Activated T-cell treated with anti-CD3 and anti-CD28 coated beads, Interleukin-2, amount 50 U/mL, for 4 hours (primary cell): ENCODE measurements around the gene CELF4. TPM values are rescaled to one million over a fixed set of nuclear protein-coding genes. Genes with fewer than 3 reads are reported as not detected.

Experiments used
- ATAC-seq, 2 donors: fragments of 200-7000 bp; cut with Tn5 transposase; one replicate each; pipeline ENCODE4 v1.10.0; 2021
- DNase-seq: peaks from one replicate; pipeline ENCODE4 v3.0.0-alpha.2; 2020
- H3K27me3 Mint-ChIP-seq: one replicate; pipeline ENCODE4 v1.8.0; 2021; ENCODE audit warnings: low read depth, mixed read lengths
- H3K36me3 Mint-ChIP-seq: one replicate; pipeline ENCODE4 v1.8.0; 2022; ENCODE audit warnings: mixed read lengths; ENCODE audit not compliant: insufficient read depth
- H3K4me1 Mint-ChIP-seq: one replicate; pipeline ENCODE4 v1.8.0; 2021; ENCODE audit warnings: low read depth, mixed read lengths
- H3K4me3 Mint-ChIP-seq: one replicate; pipeline ENCODE4 v1.8.0; 2021; ENCODE audit warnings: mild to moderate bottlenecking, moderate library complexity, mixed read lengths
- H3K9me3 Mint-ChIP-seq: one replicate; pipeline ENCODE4 v1.8.0; 2021; ENCODE audit warnings: mixed read lengths
- total RNA-seq, 3 donors: library from RNA; stranded (reverse); gene quantifications; one replicate each; pipeline ENCODE4 v1.2.1, GENCODE V29; 2021

Gene CELF4
- total RNA-seq, 3 donors from 2014 or later = not detected

- no peak for ATAC-seq
- H3K4me3 Mint-ChIP-seq = no peak overlapping the region
- no peak for DNase-seq
- H3K27me3 Mint-ChIP-seq = peaks cover 27% of the 10 kb centered on the region
- H3K36me3 Mint-ChIP-seq = no peaks in the 10 kb centered on the region
- H3K9me3 Mint-ChIP-seq = no peaks in the 10 kb centered on the region
- no peaks in the 10 kb centered on the region for H3K4me1 Mint-ChIP-seq
Measured at GRCh38 chr18:37493352-37493935, 72.2 kb downstream of the CELF4 start.

- DNase-seq (no peak), ATAC-seq (no peak)
- Mint-ChIP-seq H3K36me3 (no peaks in the 10 kb centered on the region), H3K9me3 (no peaks in the 10 kb centered on the region), H3K4me3 (no peak overlapping the region), H3K27me3 (peaks cover 32% of the 10 kb centered on the region), H3K4me1 (no peaks in the 10 kb centered on the region)
Measured at GRCh38 chr18:37492952-37493351, 72.6 kb downstream of the CELF4 start.

- H3K36me3 Mint-ChIP-seq = no peaks in the 10 kb centered on the region
- H3K27me3 Mint-ChIP-seq = peaks cover 46% of the 10 kb centered on the region
- H3K4me1 Mint-ChIP-seq = no peaks in the 10 kb centered on the region
- no peaks in the 10 kb centered on the region for H3K9me3 Mint-ChIP-seq
- ATAC-seq = no peak
- DNase-seq = no peak
- H3K4me3 Mint-ChIP-seq = no peak overlapping the region
Measured at GRCh38 chr18:37491526-37491925, 74.1 kb downstream of the CELF4 start.

- Mint-ChIP-seq H3K4me1 (peaks cover 5% of the 10 kb centered on the region), H3K9me3 (no peaks in the 10 kb centered on the region), H3K4me3 (no peak overlapping the region), H3K27me3 (peaks cover 57% of the 10 kb centered on the region), H3K36me3 (no peaks in the 10 kb centered on the region)
- DNase-seq (no peak), ATAC-seq (no peak)
Measured at GRCh38 chr18:37489998-37490397, 75.6 kb downstream of the CELF4 start.

GRCh38 chr18:37489011-37489410, 76.6 kb downstream of the CELF4 start:
- DNase-seq (no peak), ATAC-seq (no peak)
- Mint-ChIP-seq H3K27me3 (peaks cover 66% of the 10 kb centered on the region), H3K4me1 (peaks cover 5% of the 10 kb centered on the region), H3K9me3 (no peaks in the 10 kb centered on the region), H3K4me3 (no peak overlapping the region), H3K36me3 (no peaks in the 10 kb centered on the region)

GRCh38 chr18:37487400-37487867, 78.2 kb downstream of the CELF4 start:
- Mint-ChIP-seq H3K4me3 (no peak overlapping the region), H3K9me3 (no peaks in the 10 kb centered on the region), H3K27me3 (peaks cover 66% of the 10 kb centered on the region), H3K4me1 (peaks cover 5% of the 10 kb centered on the region), H3K36me3 (no peaks in the 10 kb centered on the region)
- ATAC-seq (no peak), DNase-seq (no peak)

- peaks cover 66% of the 10 kb centered on the region for H3K27me3 Mint-ChIP-seq
- no peak overlapping the region for H3K4me3 Mint-ChIP-seq
- no peaks in the 10 kb centered on the region for H3K9me3 Mint-ChIP-seq
- no peaks in the 10 kb centered on the region for H3K36me3 Mint-ChIP-seq
- DNase-seq = no peak
- H3K4me1 Mint-ChIP-seq = peaks cover 5% of the 10 kb centered on the region
- no peak for ATAC-seq
Measured at GRCh38 chr18:37486848-37487247, 78.8 kb downstream of the CELF4 start.

- no peak overlapping the region for H3K4me3 Mint-ChIP-seq
- DNase-seq = no peak
- ATAC-seq = peak; percentile 43 to 72
- peaks cover 59% of the 10 kb centered on the region for H3K27me3 Mint-ChIP-seq
- no peaks in the 10 kb centered on the region for H3K36me3 Mint-ChIP-seq
- H3K9me3 Mint-ChIP-seq = no peaks in the 10 kb centered on the region
- H3K4me1 Mint-ChIP-seq = peaks cover 5% of the 10 kb centered on the region
Measured at GRCh38 chr18:37484983-37485834, 80.4 kb downstream of the CELF4 start.

GRCh38 chr18:37483984-37484819, 81.4 kb downstream of the CELF4 start:
- Mint-ChIP-seq H3K4me1 (peaks cover 5% of the 10 kb centered on the region), H3K9me3 (no peaks in the 10 kb centered on the region), H3K36me3 (no peaks in the 10 kb centered on the region), H3K27me3 (peaks cover 53% of the 10 kb centered on the region), H3K4me3 (no peak overlapping the region)
- DNase-seq (no peak), ATAC-seq (no peak)

GRCh38 chr18:37483221-37483971, 82.2 kb downstream of the CELF4 start:
- H3K9me3 Mint-ChIP-seq = no peaks in the 10 kb centered on the region
- no peak overlapping the region for H3K4me3 Mint-ChIP-seq
- DNase-seq = no peak
- H3K27me3 Mint-ChIP-seq = peaks cover 47% of the 10 kb centered on the region
- H3K4me1 Mint-ChIP-seq = peaks cover 5% of the 10 kb centered on the region
- H3K36me3 Mint-ChIP-seq = no peaks in the 10 kb centered on the region
- no peak for ATAC-seq

- Mint-ChIP-seq H3K9me3 (no peaks in the 10 kb centered on the region), H3K4me3 (no peak overlapping the region), H3K27me3 (peaks cover 41% of the 10 kb centered on the region), H3K4me1 (peaks cover 5% of the 10 kb centered on the region), H3K36me3 (no peaks in the 10 kb centered on the region)
- no peak for ATAC-seq
- no peak for DNase-seq
Measured at GRCh38 chr18:37482433-37482832, 83.2 kb downstream of the CELF4 start.

- ATAC-seq (no peak), DNase-seq (no peak)
- Mint-ChIP-seq H3K4me3 (no peak overlapping the region), H3K4me1 (peaks cover 5% of the 10 kb centered on the region), H3K27me3 (peaks cover 38% of the 10 kb centered on the region), H3K9me3 (no peaks in the 10 kb centered on the region), H3K36me3 (no peaks in the 10 kb centered on the region)
Measured at GRCh38 chr18:37482002-37482401, 83.6 kb downstream of the CELF4 start.

- no peak overlapping the region for H3K4me3 Mint-ChIP-seq
- H3K9me3 Mint-ChIP-seq = no peaks in the 10 kb centered on the region
- no peaks in the 10 kb centered on the region for H3K36me3 Mint-ChIP-seq
- no peak for ATAC-seq
- DNase-seq = no peak
- H3K27me3 Mint-ChIP-seq = peaks cover 38% of the 10 kb centered on the region
- peaks cover 5% of the 10 kb centered on the region for H3K4me1 Mint-ChIP-seq
Measured at GRCh38 chr18:37481491-37481890, 84.1 kb downstream of the CELF4 start.

GRCh38 chr18:37481072-37481471, 84.5 kb downstream of the CELF4 start:
- Mint-ChIP-seq H3K27me3 (peaks cover 37% of the 10 kb centered on the region), H3K36me3 (no peaks in the 10 kb centered on the region), H3K4me1 (peaks cover 4% of the 10 kb centered on the region), H3K9me3 (no peaks in the 10 kb centered on the region), H3K4me3 (no peak overlapping the region)
- no peak for ATAC-seq
- no peak for DNase-seq
